HEK293T (cell line): ENCODE measurements around the gene CCDC88B.

Source experiments
- CTCF ChIA-PET: fragments of 350-600 bp; formaldehyde crosslinking; extraction: SDS; loops from one replicate; lab custom pipeline; 2021; ENCODE audit warnings: antibody characterized with exemption, inconsistent platforms; lab: Yijun Ruan, JAX
- POLR2A ChIA-PET: fragments of 350-600 bp; formaldehyde crosslinking; extraction: SDS; loops from one replicate; lab custom pipeline; 2020; ENCODE audit warnings: antibody characterized with exemption, inconsistent platforms; lab: Yijun Ruan, JAX
- DNase-seq: peaks from one replicate; pipeline ENCODE4 v3.0.0; 2012; ENCODE audit warnings: mixed read lengths; ENCODE audit errors: extremely low spot score
- ARNT ChIP-seq: fragments of 450-650 bp; IDR thresholded peaks from 2 replicates; pipeline ENCODE4 v1.6.1; 2017; ENCODE audit warnings: mild to moderate bottlenecking
- BHLHE40 ChIP-seq: fragments of 450-650 bp; IDR thresholded peaks from 2 replicates; pipeline ENCODE4 v1.6.1; 2016; ENCODE audit warnings: mild to moderate bottlenecking, moderate library complexity, borderline replicate concordance
- CTBP1 ChIP-seq: fragments of 450-650 bp; IDR thresholded peaks from 2 replicates; pipeline ENCODE4 v1.6.1; 2016; ENCODE audit warnings: borderline replicate concordance
- ELF4 ChIP-seq: fragments of 450-650 bp; IDR thresholded peaks from 2 replicates; pipeline ENCODE4 v1.6.1; 2017; ENCODE audit warnings: antibody characterized with exemption
- FOXA1 ChIP-seq: fragments of 450-650 bp; IDR thresholded peaks from 2 replicates; pipeline ENCODE4 v1.6.1; 2016; ENCODE audit warnings: mild to moderate bottlenecking
- FOXK2 ChIP-seq: fragments of 450-650 bp; IDR thresholded peaks from 2 replicates; pipeline ENCODE4 v1.6.1; 2016; ENCODE audit warnings: mild to moderate bottlenecking
- FOXM1 ChIP-seq: fragments of 450-650 bp; IDR thresholded peaks from 2 replicates; pipeline ENCODE4 v1.6.1; 2017; ENCODE audit warnings: mild to moderate bottlenecking, borderline replicate concordance
- HDGF ChIP-seq: fragments of 450-650 bp; IDR thresholded peaks from 2 replicates; pipeline ENCODE4 v1.6.1; 2017; ENCODE audit warnings: antibody characterized with exemption, borderline replicate concordance
- L3MBTL2 ChIP-seq: fragments of 450-650 bp; conservative IDR thresholded peaks from 2 replicates; pipeline ENCODE4 v1.6.1; 2016; ENCODE audit warnings: mild to moderate bottlenecking
- LEF1 ChIP-seq: fragments of 450-650 bp; IDR thresholded peaks from 2 replicates; pipeline ENCODE4 v1.6.1; 2017; ENCODE audit warnings: mild to moderate bottlenecking, borderline replicate concordance
- NFRKB ChIP-seq: fragments of 450-650 bp; IDR thresholded peaks from 2 replicates; pipeline ENCODE4 v1.6.1; 2016; ENCODE audit warnings: mild to moderate bottlenecking, moderate library complexity
- PKNOX1 ChIP-seq: fragments of 450-650 bp; IDR thresholded peaks from 2 replicates; pipeline ENCODE4 v1.6.1; 2016
- SP1 ChIP-seq: fragments of 450-650 bp; IDR thresholded peaks from 2 replicates; pipeline ENCODE4 v1.6.1; 2017
- SUZ12 ChIP-seq: fragments of 450-650 bp; IDR thresholded peaks from 2 replicates; pipeline ENCODE4 v1.6.1; 2016; ENCODE audit warnings: mild to moderate bottlenecking
- TARDBP ChIP-seq: fragments of 450-650 bp; IDR thresholded peaks from 2 replicates; pipeline ENCODE4 v1.6.1; 2016
- ZNF384 ChIP-seq: fragments of 450-650 bp; IDR thresholded peaks from 2 replicates; pipeline ENCODE4 v1.6.1; 2016

CCDC88B gene

GRCh38 chr11:64334764-64335735 lies 5.0 kb upstream of the CCDC88B start:
- CTCF ChIA-PET = interaction anchor here (1.0 kb wide), 1 partner anchor 20 kb away, joined by 3 read pairs; no protein-coding TSS in a partner anchor
- no peak for TF ChIP-seq FOXM1
- peak; percentile 62 for TF ChIP-seq PKNOX1
- POLR2A ChIA-PET = interaction anchor here (1.9 kb wide), 1 partner anchor 17 kb away, joined by 10 read pairs; the partner anchor contains the start of genes PRDX5 and TRMT112
- no peak for DNase-seq

DNA sequence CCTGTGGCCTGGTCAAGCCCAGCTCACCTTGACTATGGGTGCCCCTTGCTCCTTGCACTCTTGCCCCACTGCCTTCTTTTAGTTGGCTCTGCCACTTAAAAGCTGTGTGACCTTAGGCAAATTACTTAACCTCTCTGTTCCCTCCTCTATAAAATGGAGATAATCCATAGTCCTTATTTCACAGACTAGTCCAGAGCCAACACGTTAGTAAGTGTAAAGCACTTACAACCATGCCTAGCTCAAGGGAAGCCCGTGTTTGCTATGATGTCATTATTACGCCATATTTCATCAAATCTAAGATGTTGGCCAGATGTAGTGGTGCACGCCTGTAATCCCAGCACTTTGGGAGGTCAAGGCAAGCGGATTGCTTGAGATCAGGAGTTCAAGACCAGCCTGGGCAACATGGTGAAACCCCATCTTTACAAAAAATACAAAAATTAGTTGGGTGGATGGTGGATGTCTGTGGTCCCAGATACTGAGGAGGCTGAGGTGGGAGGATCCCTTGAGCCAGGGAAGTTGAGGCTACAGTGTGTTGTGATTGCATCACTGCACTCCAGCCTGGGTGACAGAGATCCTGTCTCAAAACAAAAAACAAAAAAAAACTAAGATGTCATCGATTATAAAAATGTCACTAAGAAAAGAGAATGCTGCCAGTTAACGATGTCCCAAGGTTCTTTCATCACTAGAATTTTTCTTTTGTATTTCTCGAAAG lies 2.3 kb upstream of the CCDC88B start:
- TF ChIP-seq ZNF384 (no peak), SP1 (no peak), FOXM1 (no peak), TARDBP (no peak), HDGF (no peak), FOXA1 (no peak), LEF1 (no peak), FOXK2 (no peak), L3MBTL2 (no peak), CTBP1 (no peak), ARNT (no peak), SUZ12 (no peak), NFRKB (no peak), PKNOX1 (no peak), ELF4 (no peak), BHLHE40 (no peak)
- ChIA-PET POLR2A (interaction anchor here (1.2 to 1.5 kb wide), 3 partner anchors 20 to 67 kb away, joined by 3 to 5 read pairs (median 3); partner anchors contain the start of genes PRDX5 and TRMT112), CTCF (interaction anchor here (0.6 to 1.1 kb wide), 3 partner anchors 33 to 476 kb away, joined by 3 to 4 read pairs (median 3); no protein-coding TSS in a partner anchor)

DNA sequence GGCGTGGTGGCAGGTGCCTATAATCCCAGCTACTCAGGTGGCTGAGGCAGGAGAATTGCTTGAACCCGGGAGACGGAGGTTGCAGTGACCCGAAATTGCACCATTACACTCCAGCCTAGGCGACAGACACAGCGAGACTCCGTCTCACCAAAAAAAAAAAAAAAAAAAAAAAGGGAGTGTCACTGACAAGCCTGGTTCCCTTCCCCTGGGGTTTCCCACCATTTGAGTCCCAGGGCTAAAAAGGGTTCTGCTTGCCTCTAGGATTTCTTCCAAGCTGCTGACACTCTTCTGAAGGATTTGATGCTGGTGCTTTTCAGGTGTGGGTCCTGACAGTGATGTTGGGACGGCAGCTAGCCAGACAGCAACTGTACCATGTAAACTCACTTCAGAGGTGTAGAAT lies 1.3 kb upstream of the CCDC88B start:
- DNase-seq = no peak
- TF ChIP-seq ZNF384 = no peak
- TF ChIP-seq CTBP1 = no peak
- no peak for TF ChIP-seq NFRKB
- no peak for TF ChIP-seq TARDBP
- TF ChIP-seq FOXM1 = no peak
- no peak for TF ChIP-seq FOXK2
- no peak for TF ChIP-seq PKNOX1
- no peak for TF ChIP-seq HDGF
- no peak for TF ChIP-seq FOXA1
- TF ChIP-seq L3MBTL2 = no peak
- no peak for TF ChIP-seq SP1
- no peak for TF ChIP-seq ARNT
- TF ChIP-seq ELF4 = no peak
- TF ChIP-seq BHLHE40 = no peak
- TF ChIP-seq LEF1 = no peak
- no peak for TF ChIP-seq SUZ12
- CTCF ChIA-PET = interaction anchor here (1.0 to 1.1 kb wide), 2 partner anchors 34 to 38 kb away, joined by 3 to 4 read pairs; no protein-coding TSS in a partner anchor
- POLR2A ChIA-PET = interaction anchor here (1.2 to 1.4 kb wide), 3 partner anchors 21 to 68 kb away, joined by 3 to 4 read pairs (median 3); partner anchors contain the start of gene PRDX5

More for the DNA sequence above, 2.3 kb upstream of the CCDC88B start:
- no peak for DNase-seq

DNA sequence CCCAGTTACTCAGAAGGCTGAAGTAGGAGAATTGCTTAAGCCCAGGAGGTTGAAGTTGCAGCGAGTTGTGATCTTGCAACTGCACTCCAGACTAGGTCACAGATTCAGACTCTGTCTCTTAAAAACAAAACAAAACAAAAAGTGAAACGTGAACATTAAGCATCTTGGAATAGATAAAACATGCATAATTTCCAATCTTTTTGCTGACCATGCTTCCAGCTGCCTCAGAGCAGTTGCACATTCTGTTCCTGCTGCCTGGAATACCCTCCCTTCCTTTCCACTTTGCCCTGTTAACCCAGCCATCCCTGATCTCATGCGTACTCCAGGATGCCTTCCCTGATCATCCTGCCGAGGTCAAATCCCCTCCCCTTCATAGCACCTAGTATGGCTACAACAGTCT lies 718 bp upstream of the CCDC88B start:
- CTCF ChIA-PET = no interaction called here
- DNase-seq = no peak
- POLR2A ChIA-PET = interaction anchor here (1.4 kb wide), 2 partner anchors 22 to 35 kb away, joined by 3 to 4 read pairs; partner anchors contain the start of gene PRDX5
- TF ChIP-seq NFRKB = no peak
- no peak for TF ChIP-seq FOXM1
- TF ChIP-seq CTBP1 = no peak
- TF ChIP-seq ARNT = no peak
- TF ChIP-seq PKNOX1 = no peak
- TF ChIP-seq SUZ12 = no peak
- TF ChIP-seq LEF1 = no peak
- TF ChIP-seq FOXK2 = no peak
- TF ChIP-seq SP1 = no peak
- no peak for TF ChIP-seq TARDBP
- TF ChIP-seq L3MBTL2 = no peak
- TF ChIP-seq ZNF384 = no peak
- TF ChIP-seq FOXA1 = no peak
- no peak for TF ChIP-seq BHLHE40
- TF ChIP-seq ELF4 = no peak
- TF ChIP-seq HDGF = no peak
